ENCODE measurements around the gene CD5L. TPM values are rescaled to one million over a fixed set of nuclear protein-coding genes. Genes with fewer than 3 reads are reported as not detected.

Gene CD5L
- total RNA-seq, 1 donor: not detected

Other genes with a start within 250 kb of the CD5L start
- gene FCRL4, start 243.7 kb downstream of the CD5L start, total RNA-seq: not detected
- gene FCRL3, start 141.0 kb downstream of the CD5L start, total RNA-seq: 8.8 TPM
- gene FCRL2, start 64.7 kb downstream of the CD5L start, total RNA-seq: 4.0 TPM
- gene FCRL1, start 21.7 kb downstream of the CD5L start, total RNA-seq: 25.5 TPM
- gene KIRREL1, start 151.8 kb upstream of the CD5L start, total RNA-seq: under 0.01 TPM

All from mononuclear cell (primary cell).